Activated CD8-positive, alpha-beta T cell treated with anti-CD3 and anti-CD28 coated beads for 36 hours (primary cell): Measurements from ENCODE around the gene SPATA24. TPM values are rescaled to one million over a fixed set of nuclear protein-coding genes. Genes with fewer than 3 reads are reported as not detected.

Experiments used
- ATAC-seq: fragments of 200-7000 bp; cut with Tn5 transposase; one replicate; pipeline ENCODE4 v1.10.0; 2021; ENCODE audit warnings: mild to moderate bottlenecking, moderate library complexity
- CTCF ChIA-PET: fragments of 350-600 bp; sonication (Branson Sonifier 250); formaldehyde crosslinking; loops from one replicate; lab custom pipeline; 2021; ENCODE audit warnings: antibody characterized with exemption; lab: Charles Lee
- POLR2A ChIA-PET: fragments of 350-600 bp; sonication (Branson Sonifier 250); formaldehyde crosslinking; loops from one replicate; lab custom pipeline; 2021; ENCODE audit warnings: antibody characterized with exemption; lab: Charles Lee
- DNase-seq: peaks from one replicate; pipeline ENCODE4 v3.0.0-alpha.2; 2020
- H3K27ac Mint-ChIP-seq: one replicate; pipeline ENCODE4 v1.8.0; 2021; ENCODE audit warnings: mild to moderate bottlenecking, mixed read lengths
- H3K27me3 Mint-ChIP-seq: one replicate; pipeline ENCODE4 v1.8.0; 2021; ENCODE audit warnings: mixed read lengths
- H3K36me3 Mint-ChIP-seq: one replicate; pipeline ENCODE4 v1.8.0; 2021; ENCODE audit warnings: low read depth, mixed read lengths
- H3K4me1 Mint-ChIP-seq: one replicate; pipeline ENCODE4 v1.8.0; 2021; ENCODE audit warnings: low read depth, mixed read lengths
- H3K4me3 Mint-ChIP-seq: one replicate; pipeline ENCODE4 v1.8.0; 2021; ENCODE audit warnings: mild to moderate bottlenecking, moderate library complexity, mixed read lengths
- H3K9me3 Mint-ChIP-seq: one replicate; pipeline ENCODE4 v1.8.0; 2021; ENCODE audit warnings: mixed read lengths
- CTCF ChIP-seq: fragments of 200-600 bp; IDR thresholded peaks from one replicate; pipeline ENCODE4 v1.8.0; 2022; ENCODE audit warnings: antibody characterized with exemption, mild to moderate bottlenecking
- intact Hi-C: fragments of 100-400 bp; cut with micrococcal nuclease; formaldehyde crosslinking; loops from one replicate; pipeline ENCODE4 v1.10.0; 2022
- total RNA-seq, 2 experiments: library from RNA; stranded (reverse); gene quantifications; one replicate each; pipeline ENCODE4 v1.2.3, GENCODE V29; 2021

Gene SPATA24
- total RNA-seq, 2 experiments from 2014 or later: 4.3 to 4.4 TPM

DNA sequence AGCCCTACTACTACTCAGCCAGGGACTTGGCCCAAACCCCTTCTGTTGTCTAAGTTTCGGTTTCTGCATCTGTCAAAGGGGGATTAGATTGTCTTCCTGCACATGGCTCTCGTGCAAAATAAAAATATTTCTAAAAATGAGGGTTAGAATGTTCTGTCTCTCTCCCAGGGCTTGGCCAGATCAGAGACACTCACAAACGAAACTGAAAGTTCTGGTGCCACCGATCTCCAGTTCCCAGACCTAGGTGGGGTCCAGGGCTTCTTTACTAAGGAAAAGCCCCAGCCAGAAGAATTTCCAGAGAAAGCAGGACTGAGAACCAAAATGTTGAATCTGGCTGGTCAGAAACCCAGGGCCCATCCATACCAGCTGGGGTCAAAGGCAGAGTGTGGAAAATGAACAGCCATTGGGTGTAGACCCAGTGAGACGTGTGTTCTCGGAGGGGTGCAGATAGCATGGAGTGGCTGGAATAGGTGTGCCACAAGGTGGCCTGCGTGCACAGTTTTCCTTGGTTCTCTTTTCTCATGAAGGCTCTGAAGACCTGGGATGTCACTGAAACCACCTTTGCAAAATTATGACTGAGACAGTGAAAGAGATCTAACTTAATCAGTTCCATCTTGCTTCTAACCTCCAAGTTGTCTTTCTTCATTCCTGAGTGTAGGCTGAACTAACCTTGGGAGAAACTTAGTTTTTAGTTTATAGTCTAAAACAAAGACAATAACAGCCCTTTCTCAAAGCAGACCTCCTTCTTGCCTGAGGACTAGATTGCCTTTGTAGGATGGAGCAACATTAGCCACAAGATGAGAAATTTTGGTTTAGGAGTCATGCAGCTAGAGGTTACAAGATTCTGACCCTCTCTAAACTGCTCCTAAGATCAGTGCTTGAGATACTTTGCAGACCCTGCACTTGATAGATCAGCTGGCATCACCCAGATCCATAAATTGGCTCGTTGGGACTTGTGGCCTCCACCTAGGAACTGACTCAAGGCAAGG, 18.5 kb downstream of the SPATA24 start:
- DNase-seq (no peak), ATAC-seq (no peak)
- no peaks in the 10 kb centered on the region for H3K9me3 Mint-ChIP-seq
- H3K27ac Mint-ChIP-seq: peak overlapping the region; percentile 65
- H3K36me3 Mint-ChIP-seq: peaks cover 5% of the 10 kb centered on the region
- intact Hi-C loops: no loop called here
- peaks cover 50% of the 10 kb centered on the region for H3K4me1 Mint-ChIP-seq
- peak overlapping the region; percentile 45 for H3K4me3 Mint-ChIP-seq
- H3K27me3 Mint-ChIP-seq: no peaks in the 10 kb centered on the region
- ChIA-PET CTCF (interaction anchor here (1.4 to 1.8 kb wide), 2 partner anchors 14 to 18 kb away, joined by 3 to 4 read pairs; no protein-coding TSS in a partner anchor), POLR2A (interaction anchor here (0.7 to 6.3 kb wide), 3 partner anchors 39 to 113 kb away, joined by 3 to 49 read pairs (median 4); partner anchors contain the start of gene PAIP2)
- TF ChIP-seq CTCF: no peak

DNA sequence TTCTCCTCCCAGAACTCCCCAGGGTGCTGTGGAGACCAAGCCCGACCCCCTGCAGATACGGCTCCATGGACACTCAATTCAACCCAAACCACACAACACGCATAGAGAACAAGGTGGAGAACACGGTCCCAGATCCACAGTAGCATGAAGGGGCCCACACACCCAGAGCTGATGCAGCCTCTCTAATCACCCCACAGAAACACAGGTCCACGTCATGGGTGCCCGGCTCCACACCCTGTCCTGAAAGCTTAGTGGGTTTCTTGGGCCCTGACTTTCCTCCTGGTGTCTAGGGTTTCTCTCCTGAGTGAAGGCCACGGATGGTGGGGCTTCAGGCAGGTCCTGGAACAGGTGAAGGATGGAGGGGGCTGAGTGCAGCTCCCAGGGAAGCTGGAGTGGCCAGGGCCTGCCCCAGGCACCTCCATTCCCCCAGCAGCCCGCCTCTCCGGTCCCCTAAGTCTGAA, 19.3 kb downstream of the SPATA24 start:
- no peak for TF ChIP-seq CTCF
- peak overlapping the region; percentile 65 for H3K27ac Mint-ChIP-seq
- peaks cover 4% of the 10 kb centered on the region for H3K36me3 Mint-ChIP-seq
- H3K4me1 Mint-ChIP-seq: peaks cover 42% of the 10 kb centered on the region
- DNase-seq (no peak), ATAC-seq (no peak)
- no peaks in the 10 kb centered on the region for H3K27me3 Mint-ChIP-seq
- CTCF ChIA-PET: no interaction called here
- no peaks in the 10 kb centered on the region for H3K9me3 Mint-ChIP-seq
- no peak overlapping the region for H3K4me3 Mint-ChIP-seq
- intact Hi-C loops: no loop called here
- POLR2A ChIA-PET: interaction anchor here (0.7 kb wide), 1 partner anchor 112 kb away, joined by 3 read pairs; no protein-coding TSS in a partner anchor

DNA sequence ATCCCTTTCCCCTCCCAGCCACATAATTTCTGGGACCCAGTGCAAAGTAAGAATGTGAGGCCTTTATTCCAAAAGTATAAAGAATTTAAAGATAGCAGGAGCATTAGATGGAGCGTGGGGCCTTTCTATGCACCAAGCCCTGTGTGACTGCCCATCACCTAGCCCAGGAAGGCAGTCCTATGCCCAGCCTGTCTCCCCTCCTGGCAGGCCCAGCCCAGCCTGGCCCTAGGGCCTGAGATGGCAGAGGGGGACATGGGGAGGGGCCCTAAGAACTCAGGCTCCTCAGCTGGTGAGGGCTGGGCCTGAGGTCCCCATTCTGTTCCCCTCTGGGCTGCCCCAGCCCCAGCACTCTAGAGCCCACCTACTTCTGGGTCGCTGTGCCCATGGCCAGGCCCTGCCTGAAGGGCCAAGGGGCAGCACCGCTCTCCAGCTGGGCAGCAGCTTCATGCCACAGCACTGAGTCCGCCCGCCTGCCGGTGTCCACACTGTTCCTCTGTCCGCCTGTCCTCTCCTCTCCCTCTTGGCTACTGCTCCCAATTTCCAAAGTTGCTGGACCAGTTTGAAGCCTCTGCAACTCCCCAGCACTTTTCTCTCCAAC, 19.8 kb downstream of the SPATA24 start:
- Mint-ChIP-seq H3K4me3 (no peak overlapping the region), H3K4me1 (peaks cover 37% of the 10 kb centered on the region), H3K27ac (peak overlapping the region; percentile 65), H3K27me3 (no peaks in the 10 kb centered on the region), H3K9me3 (no peaks in the 10 kb centered on the region), H3K36me3 (no peaks in the 10 kb centered on the region)
- DNase-seq (no peak), ATAC-seq (no peak)
- intact Hi-C loops: no loop called here
- CTCF ChIA-PET: no interaction called here
- POLR2A ChIA-PET: interaction anchor here (0.6 kb wide), 1 partner anchor 108 kb away, joined by 3 read pairs; no protein-coding TSS in a partner anchor
- no peak for TF ChIP-seq CTCF

- DNase-seq (no peak), ATAC-seq (no peak)
- POLR2A ChIA-PET: interaction anchor here (0.6 to 1.0 kb wide), 3 partner anchors 8 to 107 kb away, joined by 3 read pairs; partner anchors contain the start of gene MATR3
- Mint-ChIP-seq H3K36me3 (no peaks in the 10 kb centered on the region), H3K4me3 (no peak within 1 kb of the TSS), H3K27ac (no peak within 1 kb of the TSS), H3K9me3 (no peaks in the 10 kb centered on the region), H3K4me1 (peaks cover 32% of the 10 kb centered on the region), H3K27me3 (no peaks in the 10 kb centered on the region)
- TF ChIP-seq CTCF: no peak
- intact Hi-C loops: no loop called here
- CTCF ChIA-PET: no interaction called here
Measured at GRCh38 chr5:139383275-139383992, 20.5 kb downstream of the SPATA24 start, which contains the start of gene SLC23A1. Gene SLC23A1 (minus strand): TSS chr5:139383297. CDS start chr5:139383253, 44 bp downstream.
